Body of pancreas (tissue), 4 donors: ENCODE measurements around the gene ATP10A. TPM values are rescaled to one million over a fixed set of nuclear protein-coding genes. Genes with fewer than 3 reads are reported as not detected.

Source experiments
- ATAC-seq: fragments of 150-250 bp; one replicate; pipeline ENCODE4 v1.9.1; 2016
- DNase-seq, 4 donors: peaks; one replicate each; pipeline ENCODE4 v3.0.0-alpha.2; 2019
- H3K27ac ChIP-seq, 4 donors: fragments of 200-600 bp; sonication (generic); 1 replicate in 3 of 4; 2 replicates in 1 of 4; pipeline versions ENCODE4 v1.5.1 to v1.6.1; 2016 to 2019; ENCODE audit warnings: mild to moderate bottlenecking in 1 of 4, mixed read lengths in 1 of 4, moderate library complexity in 1 of 4
- H3K27me3 ChIP-seq, 2 donors: fragments of 200-600 bp; sonication (generic); one replicate each; pipeline ENCODE4 v1.6.0; 2016; ENCODE audit warnings: mild to moderate bottlenecking in 1 of 2
- H3K36me3 ChIP-seq, 2 donors: fragments of 200-600 bp; sonication (generic); replicated peaks in 1 of 2; 2 replicates each; pipeline ENCODE4 v1.5.1; 2016; ENCODE audit warnings: low read depth in 2 of 2; ENCODE audit not compliant: insufficient read depth in 1 of 2
- H3K4me1 ChIP-seq: fragments of 200-600 bp; sonication (generic); one replicate; pipeline ENCODE4 v1.6.0; 2016
- H3K4me3 ChIP-seq, 2 donors: fragments of 200-600 bp; sonication (generic); 1 replicate in 1 of 2; 2 replicates in 1 of 2; pipeline ENCODE4 v1.5.1; 2016 to 2019
- H3K9me3 ChIP-seq, 3 donors: fragments of 200-600 bp; sonication (generic); 1 replicate in 2 of 3; 2 replicates in 1 of 3; pipeline ENCODE4 v1.5.1; 2016
- CTCF ChIP-seq, 7 experiments: fragments of 450-650 bp in 4 of 7; fragments of 200-600 bp in 3 of 7; sonication (generic) in 3 of 7; IDR thresholded peaks; one replicate each; pipeline ENCODE4 v1.5.1; 2016 to 2019; ENCODE audit warnings: antibody characterized with exemption in 7 of 7
- POLR2A ChIP-seq, 3 donors: fragments of 450-650 bp; IDR thresholded peaks; one replicate each; pipeline ENCODE4 v1.6.1; 2016; ENCODE audit warnings: antibody characterized with exemption in 3 of 3, mild to moderate bottlenecking in 2 of 3
- WGBS, 2 donors: methylation state at CpG; one replicate each; pipeline ENCODE4 v1.1.5; 2017; 5-methylcytosine and 5-hydroxymethylcytosine counted together
- intact Hi-C: fragments of 100-400 bp; cut with DNase I; formaldehyde crosslinking; loops from one replicate; pipeline ENCODE4 v1.15.1; 2023
- total RNA-seq, 2 donors: library from RNA; depleted of rRNA; stranded (reverse); fragments of >200 nt; gene quantifications; one replicate each; pipeline ENCODE4 v1.1.0, GENCODE V29; 2016

ATP10A gene
- total RNA-seq, 2 donors from 2014 or later = 1.3 to 2.0 TPM

DNA sequence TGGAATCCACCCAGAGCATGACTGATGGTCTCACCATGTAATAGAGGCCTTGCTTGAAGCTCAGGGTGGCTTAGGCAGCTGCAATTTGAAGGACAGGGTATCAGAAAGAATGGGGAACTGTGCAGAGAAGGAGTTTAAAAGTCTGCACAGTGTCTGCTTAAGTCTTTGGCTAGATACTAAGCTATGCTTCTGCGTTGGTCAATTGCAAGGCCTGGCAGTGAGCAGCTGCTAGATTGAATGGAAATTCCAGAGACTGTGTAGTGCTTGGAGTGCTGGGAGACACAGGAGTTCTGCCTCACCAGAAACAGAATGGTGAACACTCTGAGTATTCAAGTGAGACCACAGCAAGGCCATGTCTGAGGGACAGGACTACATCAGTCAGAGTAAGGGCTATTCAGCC, 17.3 kb upstream of the ATP10A start:
- H3K9me3 ChIP-seq = no peaks in the 10 kb centered on the region
- intact Hi-C loops = no loop called here
- no peak for ATAC-seq
- H3K36me3 ChIP-seq = no peaks in the 10 kb centered on the region
- H3K27ac ChIP-seq = no peak overlapping the region
- DNase-seq = no peak
- WGBS, 2 donors = 73 to 88% methylated on average over 1 of the region's 1 CpG
- H3K4me1 ChIP-seq = no peaks in the 10 kb centered on the region
- no peaks in the 10 kb centered on the region for H3K27me3 ChIP-seq
- TF ChIP-seq POLR2A (IDR thresholded peaks at IDR 0.05) (no peak), CTCF (IDR thresholded peaks at IDR 0.05) (no peak)
- no peak overlapping the region for H3K4me3 ChIP-seq

DNA sequence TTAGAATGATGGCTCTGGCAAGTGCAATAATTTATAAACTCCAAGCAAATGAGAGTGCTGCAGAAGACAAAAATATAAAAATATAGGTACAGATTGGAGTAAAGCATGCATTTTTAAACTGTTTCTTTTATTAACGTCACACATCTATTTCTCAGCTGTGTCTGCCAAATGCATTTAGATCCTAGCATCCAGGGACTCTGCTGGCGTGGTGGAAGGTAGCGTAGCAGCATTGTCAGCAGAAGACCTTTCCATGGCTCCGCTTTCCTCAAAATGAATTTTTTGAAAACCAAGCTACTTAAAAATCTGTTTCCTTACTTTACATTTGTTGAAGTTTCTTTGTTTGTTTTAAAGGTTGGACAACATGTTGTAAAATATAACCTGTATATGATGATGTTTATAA, 16.3 kb upstream of the ATP10A start:
- Histone ChIP-seq H3K9me3 (no peaks in the 10 kb centered on the region), H3K36me3 (no peaks in the 10 kb centered on the region), H3K4me3 (no peak overlapping the region), H3K27ac (no peak overlapping the region), H3K4me1 (no peaks in the 10 kb centered on the region), H3K27me3 (no peaks in the 10 kb centered on the region)
- DNase-seq = no peak
- WGBS, 2 donors = 81 to 84% methylated on average over 4 of the region's 4 CpGs
- intact Hi-C loops = no loop called here
- TF ChIP-seq POLR2A (IDR thresholded peaks at IDR 0.05) = no peak
- TF ChIP-seq CTCF (IDR thresholded peaks at IDR 0.05) = no peak
- ATAC-seq = no peak

GRCh38 chr15:25877681-25878080, 14.6 kb upstream of the ATP10A start:
- no peaks in the 10 kb centered on the region for H3K27me3 ChIP-seq
- no peak overlapping the region for H3K27ac ChIP-seq
- no peak for DNase-seq
- no peak for ATAC-seq
- no peak overlapping the region for H3K4me3 ChIP-seq
- H3K4me1 ChIP-seq = no peaks in the 10 kb centered on the region
- 65 to 68% methylated on average over 7 of the region's 7 CpGs for WGBS, 2 donors
- no peaks in the 10 kb centered on the region for H3K36me3 ChIP-seq
- intact Hi-C loops = no loop called here
- no peak for TF ChIP-seq POLR2A (IDR thresholded peaks at IDR 0.05)
- no peak for TF ChIP-seq CTCF (IDR thresholded peaks at IDR 0.05)
- no peaks in the 10 kb centered on the region for H3K9me3 ChIP-seq

GRCh38 chr15:25876231-25877140, 13.4 kb upstream of the ATP10A start:
- H3K9me3 ChIP-seq = no peaks in the 10 kb centered on the region
- no peaks in the 10 kb centered on the region for H3K27me3 ChIP-seq
- H3K36me3 ChIP-seq = no peaks in the 10 kb centered on the region
- H3K4me1 ChIP-seq = no peaks in the 10 kb centered on the region
- TF ChIP-seq CTCF (IDR thresholded peaks at IDR 0.05) = no peak
- TF ChIP-seq POLR2A (IDR thresholded peaks at IDR 0.05) = no peak
- H3K27ac ChIP-seq = no peak overlapping the region
- intact Hi-C loops = no loop called here
- 52 to 53% methylated on average over 14 to 18 of the region's 18 CpGs for WGBS, 2 donors
- ATAC-seq (no peak), DNase-seq (no peak)
- no peak overlapping the region for H3K4me3 ChIP-seq

DNA sequence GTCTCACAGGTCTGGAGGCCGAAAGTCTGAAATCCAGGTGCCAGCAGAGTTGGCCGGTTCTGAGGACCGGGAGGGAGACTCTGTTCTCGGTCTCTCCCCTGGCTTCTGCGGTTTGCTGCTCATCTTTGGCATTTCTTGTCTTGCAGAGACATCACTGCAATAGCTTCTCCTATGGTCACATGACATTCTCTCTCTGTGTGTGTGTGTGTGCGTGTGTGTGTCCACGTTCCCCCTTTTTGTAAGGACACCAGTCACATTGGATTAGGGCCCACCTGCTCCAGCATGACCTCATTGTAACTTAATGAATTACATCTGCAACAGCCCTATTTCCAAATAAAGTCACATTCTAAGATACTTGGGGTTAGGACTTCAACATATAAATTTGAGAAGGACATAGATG, 12.4 kb upstream of the ATP10A start:
- DNase-seq (no peak), ATAC-seq (no peak)
- Histone ChIP-seq H3K36me3 (no peaks in the 10 kb centered on the region), H3K9me3 (no peaks in the 10 kb centered on the region), H3K4me3 (no peak overlapping the region), H3K4me1 (no peaks in the 10 kb centered on the region), H3K27me3 (no peaks in the 10 kb centered on the region), H3K27ac (no peak overlapping the region)
- 75 to 89% methylated on average over 7 of the region's 7 CpGs for WGBS, 2 donors
- intact Hi-C loops = no loop called here
- no peak for TF ChIP-seq CTCF (IDR thresholded peaks at IDR 0.05)
- TF ChIP-seq POLR2A (IDR thresholded peaks at IDR 0.05) = no peak
